CD14-positive monocyte (primary cell): ENCODE measurements around the gene NDUFB2. TPM values are rescaled to one million over a fixed set of nuclear protein-coding genes. Genes with fewer than 3 reads are reported as not detected.

Source experiments
- DNase-seq, 3 donors: peaks; one replicate each; pipeline ENCODE4 v3.0.0-alpha.2; 2011 to 2022
- H2AFZ ChIP-seq: 2 replicates; pipeline ENCODE4 v1.6.0; 2012; ENCODE audit warnings: mild to moderate bottlenecking, low read depth, low read length, inconsistent platforms; ENCODE audit not compliant: insufficient read depth, poor library complexity, severe bottlenecking
- H3K27ac ChIP-seq, 2 donors: 1 replicate in 1 of 2; 2 replicates in 1 of 2; pipeline ENCODE4 v1.5.1; 2012 to 2013; ENCODE audit warnings: low read length in 2 of 2, control low read depth in 1 of 2, inconsistent platforms in 1 of 2, low read depth in 1 of 2, mild to moderate bottlenecking in 1 of 2
- H3K27me3 ChIP-seq, 2 donors: one replicate each; pipeline versions ENCODE4 v1.6.0 to v1.6.1; 2011 to 2013; ENCODE audit warnings: low read length in 2 of 2; ENCODE audit not compliant: control insufficient read depth in 2 of 2, insufficient read depth in 2 of 2
- H3K36me3 ChIP-seq, 2 donors: replicated peaks in 1 of 2; 1 replicate in 1 of 2; 2 replicates in 1 of 2; pipeline versions ENCODE4 v1.5.1 to v1.6.1; 2012 to 2013; ENCODE audit warnings: low read length in 2 of 2, control low read depth in 1 of 2, inconsistent platforms in 1 of 2, mild to moderate bottlenecking in 1 of 2; ENCODE audit not compliant: insufficient read depth in 2 of 2, control insufficient read depth in 1 of 2
- H3K4me1 ChIP-seq, 2 donors: 1 replicate in 1 of 2; 2 replicates in 1 of 2; pipeline versions ENCODE4 v1.5.1 to v1.6.1; 2012 to 2013; ENCODE audit warnings: low read length in 2 of 2, control low read depth in 1 of 2, inconsistent platforms in 1 of 2, mild to moderate bottlenecking in 1 of 2, moderate library complexity in 1 of 2; ENCODE audit not compliant: insufficient read depth in 2 of 2, control insufficient read depth in 1 of 2
- H3K4me2 ChIP-seq: replicated peaks from 2 replicates; pipeline ENCODE3; 2012; ENCODE audit warnings: low read length, moderate library complexity, mild to moderate bottlenecking; ENCODE audit not compliant: poor library complexity, severe bottlenecking; ENCODE audit errors: extremely low read depth
- H3K4me3 ChIP-seq, 3 experiments: fragments of 200-600 bp in 1 of 3; sonication (generic) in 1 of 3; replicated peaks in 1 of 3; 1 replicate in 2 of 3; 2 replicates in 1 of 3; pipeline ENCODE4 v1.5.1; 2011 to 2013; ENCODE audit warnings: low read length in 3 of 3, mild to moderate bottlenecking in 3 of 3, control low read depth in 2 of 3, low read depth in 2 of 3, inconsistent platforms in 1 of 3, moderate library complexity in 1 of 3
- H3K79me2 ChIP-seq: 2 replicates; pipeline ENCODE4 v1.6.0; 2012; ENCODE audit warnings: mild to moderate bottlenecking, control low read depth, inconsistent platforms, low read length, moderate library complexity; ENCODE audit not compliant: insufficient read depth
- H3K9ac ChIP-seq: 2 replicates; pipeline ENCODE4 v1.6.0; 2017; ENCODE audit warnings: low read length, mild to moderate bottlenecking; ENCODE audit not compliant: insufficient read depth, poor library complexity, severe bottlenecking
- H3K9me3 ChIP-seq, 2 donors: replicated peaks in 1 of 2; 1 replicate in 1 of 2; 2 replicates in 1 of 2; pipeline versions ENCODE4 v1.5.1 to v1.6.1; 2012 to 2013; ENCODE audit warnings: low read length in 2 of 2, control low read depth in 1 of 2; ENCODE audit not compliant: control insufficient read depth in 1 of 2, insufficient read depth in 1 of 2
- H4K20me1 ChIP-seq: 2 replicates; pipeline ENCODE4 v1.6.0; 2012; ENCODE audit warnings: mild to moderate bottlenecking, low read length, control low read depth, moderate library complexity; ENCODE audit not compliant: insufficient read depth
- H3K27ac Mint-ChIP-seq, 7 donors: one replicate each; pipeline ENCODE4 v1.8.0; 2020; ENCODE audit warnings: mild to moderate bottlenecking in 7 of 7, mixed read lengths in 7 of 7, moderate library complexity in 6 of 7, inconsistent platforms in 2 of 7
- H3K27me3 Mint-ChIP-seq, 3 donors: one replicate each; pipeline ENCODE4 v1.8.0; 2021 to 2022; ENCODE audit warnings: low read depth in 3 of 3, mild to moderate bottlenecking in 3 of 3, mixed read lengths in 3 of 3, moderate library complexity in 3 of 3, inconsistent platforms in 1 of 3
- H3K36me3 Mint-ChIP-seq, 2 donors: one replicate each; pipeline ENCODE4 v1.8.0; 2020; ENCODE audit warnings: mixed read lengths in 2 of 2, inconsistent platforms in 1 of 2, mild to moderate bottlenecking in 1 of 2
- H3K4me1 Mint-ChIP-seq: one replicate; pipeline ENCODE4 v1.8.0; 2020; ENCODE audit warnings: mild to moderate bottlenecking, mixed read lengths
- H3K4me3 Mint-ChIP-seq, 2 donors: one replicate each; pipeline ENCODE4 v1.8.0; 2020; ENCODE audit warnings: mild to moderate bottlenecking in 2 of 2, mixed read lengths in 2 of 2, moderate library complexity in 1 of 2
- H3K9me3 Mint-ChIP-seq, 7 donors: one replicate each; pipeline ENCODE4 v1.8.0; 2020 to 2022; ENCODE audit warnings: mixed read lengths in 7 of 7, mild to moderate bottlenecking in 6 of 7, moderate library complexity in 6 of 7, inconsistent platforms in 2 of 7
- WGBS: methylation state at CpG from one replicate; pipeline ENCODE4 v1.1.5; 2013; ENCODE audit warnings: missing lambda C conversion rate; ENCODE audit not compliant: insufficient coverage; 5-methylcytosine and 5-hydroxymethylcytosine counted together
- intact Hi-C, 2 donors: fragments of 100-400 bp; cut with micrococcal nuclease; formaldehyde crosslinking; loops; one replicate each; pipeline versions ENCODE4 v1.15.0 to v1.15.1; 2023
- polyA plus RNA-seq, 3 donors: library from polyadenylated mRNA; depleted of rRNA in 1 of 3; unstranded in 2 of 3; stranded (reverse) in 1 of 3; fragments of 300-500 nt in 2 of 3; fragments of >200 nt in 1 of 3; fragmentation: Illumina TruSeq in 2 of 3; gene quantifications; 1 replicate in 2 of 3; 2 replicates in 1 of 3; pipeline ENCODE4 v1.2.3, GENCODE V29; 2012 to 2021
- TF ChIP-seq, protein P1 (sequence below): fragments of 200-600 bp; IDR thresholded peaks from one replicate; pipeline ENCODE4 v1.8.0; 2022; ENCODE audit warnings: antibody characterized with exemption, mild to moderate bottlenecking

NDUFB2 gene
- polyA plus RNA-seq, 3 donors, result 250 to 516 (median 479) TPM

DNA sequence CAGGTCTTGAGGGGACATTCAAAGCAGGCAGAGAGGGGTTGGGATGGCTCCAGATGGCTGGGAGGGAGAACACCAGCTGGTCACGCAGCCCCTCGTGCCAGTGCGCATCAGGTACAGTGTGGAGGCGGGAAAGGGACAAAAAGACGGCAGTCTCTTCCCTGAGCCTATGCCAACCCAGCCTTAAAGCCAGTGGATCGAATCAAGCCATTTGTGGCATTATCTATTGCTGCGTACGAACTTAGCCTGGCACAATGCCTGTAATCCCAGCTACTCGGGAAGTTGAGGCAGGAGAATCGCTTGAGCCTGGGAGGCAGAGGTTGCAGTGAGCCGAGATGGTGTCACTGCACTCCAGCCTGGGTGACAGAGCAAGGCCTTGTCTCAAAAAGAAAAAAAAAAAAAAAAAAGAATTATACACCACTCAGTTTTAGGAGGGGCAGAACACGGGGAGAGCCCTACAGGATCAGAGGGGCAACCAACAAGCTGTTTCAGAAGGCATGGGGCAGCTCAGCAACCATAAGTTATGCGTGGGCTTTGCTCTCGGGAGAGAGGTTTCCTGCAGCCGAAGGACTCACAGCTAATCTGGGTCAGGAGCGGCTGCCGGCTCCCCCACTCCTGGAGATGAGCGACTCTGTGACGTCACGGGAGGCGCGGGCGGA lies 356 bp upstream of the NDUFB2 start:
- H3K9me3 ChIP-seq, result no peaks in the 10 kb centered on the region
- H3K4me1 ChIP-seq, result peaks cover 15 to 21% of the 10 kb centered on the region in 2 donors
- TF ChIP-seq, protein P1, sequence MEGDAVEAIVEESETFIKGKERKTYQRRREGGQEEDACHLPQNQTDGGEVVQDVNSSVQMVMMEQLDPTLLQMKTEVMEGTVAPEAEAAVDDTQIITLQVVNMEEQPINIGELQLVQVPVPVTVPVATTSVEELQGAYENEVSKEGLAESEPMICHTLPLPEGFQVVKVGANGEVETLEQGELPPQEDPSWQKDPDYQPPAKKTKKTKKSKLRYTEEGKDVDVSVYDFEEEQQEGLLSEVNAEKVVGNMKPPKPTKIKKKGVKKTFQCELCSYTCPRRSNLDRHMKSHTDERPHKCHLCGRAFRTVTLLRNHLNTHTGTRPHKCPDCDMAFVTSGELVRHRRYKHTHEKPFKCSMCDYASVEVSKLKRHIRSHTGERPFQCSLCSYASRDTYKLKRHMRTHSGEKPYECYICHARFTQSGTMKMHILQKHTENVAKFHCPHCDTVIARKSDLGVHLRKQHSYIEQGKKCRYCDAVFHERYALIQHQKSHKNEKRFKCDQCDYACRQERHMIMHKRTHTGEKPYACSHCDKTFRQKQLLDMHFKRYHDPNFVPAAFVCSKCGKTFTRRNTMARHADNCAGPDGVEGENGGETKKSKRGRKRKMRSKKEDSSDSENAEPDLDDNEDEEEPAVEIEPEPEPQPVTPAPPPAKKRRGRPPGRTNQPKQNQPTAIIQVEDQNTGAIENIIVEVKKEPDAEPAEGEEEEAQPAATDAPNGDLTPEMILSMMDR, result no peak
- H3K36me3 ChIP-seq, result peaks cover 5 to 24% of the 10 kb centered on the region in 2 donors
- H3K27ac ChIP-seq, result peak overlapping the region; percentile 77 to 87
- H3K4me3 Mint-ChIP-seq, result peak overlapping the region; percentile 97 to 99
- no peaks in the 10 kb centered on the region for H3K27me3 ChIP-seq
- peaks cover 0 to 1% (median 1%) of the 10 kb centered on the region in 3 donors for H3K27me3 Mint-ChIP-seq
- peak overlapping the region; percentile 92 to 99 (median 96) for H3K27ac Mint-ChIP-seq
- no peaks in the 10 kb centered on the region for H3K9me3 Mint-ChIP-seq
- H2AFZ ChIP-seq, result peak overlapping the region; percentile 96
- peaks cover 26% of the 10 kb centered on the region for H3K4me1 Mint-ChIP-seq
- H3K9ac ChIP-seq, result peak overlapping the region; percentile 84
- H4K20me1 ChIP-seq, result peaks cover 30% of the 10 kb centered on the region
- peak overlapping the region; percentile 81 for H3K4me2 ChIP-seq
- WGBS, result 36% methylated on average over 21 of the region's 23 CpGs
- intact Hi-C loops, result loop anchor here in 1 of 2 donors (10.0 kb wide), 1 partner anchor 229 kb away; the partner anchor contains the start of gene BRAF
- H3K79me2 ChIP-seq, result peaks cover 44% of the 10 kb centered on the region
- peak overlapping the region; percentile 82 to 97 (median 94) for H3K4me3 ChIP-seq
- peaks cover 25% of the 10 kb centered on the region in 2 donors for H3K36me3 Mint-ChIP-seq
- peak; percentile 86 to 87 (median 87) for DNase-seq

DNA sequence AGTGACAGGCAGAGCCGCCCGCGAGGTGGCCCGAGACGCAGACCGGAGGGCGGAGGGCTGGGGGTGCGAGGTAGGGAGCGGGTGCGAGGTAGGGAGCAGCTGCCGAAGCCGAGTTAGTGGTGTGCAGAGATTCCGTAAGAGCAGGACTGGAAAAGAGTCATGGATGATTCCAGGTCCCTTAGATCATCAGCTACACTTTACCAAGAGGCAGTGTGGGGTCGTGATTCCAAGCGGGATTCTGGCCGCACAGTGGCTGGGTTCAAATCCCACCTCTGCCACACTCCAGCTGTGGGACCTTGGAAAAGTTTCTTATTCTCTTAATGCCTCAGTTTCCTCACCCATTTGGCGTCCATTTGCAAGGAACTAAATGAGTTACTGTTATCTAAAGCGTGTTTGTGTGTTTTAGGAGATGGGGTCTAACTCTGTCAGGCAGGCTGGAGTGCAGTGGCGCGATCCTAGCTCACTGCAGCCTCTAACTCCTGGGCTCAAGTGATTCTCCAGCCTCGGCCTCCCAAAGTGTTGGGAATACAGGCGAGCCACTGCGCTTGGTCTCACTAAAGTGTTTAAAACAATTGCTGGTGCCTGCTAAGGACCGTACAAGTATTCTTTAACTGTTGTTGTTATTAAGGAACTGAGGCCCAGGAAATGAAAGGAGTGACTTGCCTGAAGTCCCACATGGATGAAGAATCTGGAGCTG lies 1.1 kb downstream of the NDUFB2 start:
- H3K27me3 Mint-ChIP-seq, result peaks cover 0 to 1% (median 1%) of the 10 kb centered on the region in 3 donors
- Histone ChIP-seq H3K4me1 (peaks cover 15 to 21% of the 10 kb centered on the region in 2 donors), H3K27me3 (no peaks in the 10 kb centered on the region), H3K9me3 (no peaks in the 10 kb centered on the region), H3K27ac (peak overlapping the region; percentile 77 to 87), H4K20me1 (peaks cover 44% of the 10 kb centered on the region), H2AFZ (peak overlapping the region; percentile 96), H3K9ac (peak overlapping the region; percentile 84), H3K4me2 (peak overlapping the region; percentile 81), H3K79me2 (peaks cover 57% of the 10 kb centered on the region), H3K36me3 (peaks cover 0 to 10% of the 10 kb centered on the region in 2 donors), H3K4me3 (peak overlapping the region; percentile 82 to 97 (median 94))
- WGBS, result 40% methylated on average over 15 of the region's 24 CpGs
- intact Hi-C loops, result loop anchor here in 1 of 2 donors (10.0 kb wide), 1 partner anchor 227 kb away; the partner anchor contains the start of gene BRAF
- H3K4me3 Mint-ChIP-seq, result peak overlapping the region; percentile 97 to 99
- no peaks in the 10 kb centered on the region for H3K9me3 Mint-ChIP-seq
- TF ChIP-seq, protein P1, result no peak
- peak overlapping the region; percentile 73 to 99 (median 95) for H3K27ac Mint-ChIP-seq
- no peak for DNase-seq
- peaks cover 12 to 15% of the 10 kb centered on the region in 2 donors for H3K36me3 Mint-ChIP-seq
- peaks cover 26% of the 10 kb centered on the region for H3K4me1 Mint-ChIP-seq
